ENCODE results near the gene C6orf132.

DNA sequence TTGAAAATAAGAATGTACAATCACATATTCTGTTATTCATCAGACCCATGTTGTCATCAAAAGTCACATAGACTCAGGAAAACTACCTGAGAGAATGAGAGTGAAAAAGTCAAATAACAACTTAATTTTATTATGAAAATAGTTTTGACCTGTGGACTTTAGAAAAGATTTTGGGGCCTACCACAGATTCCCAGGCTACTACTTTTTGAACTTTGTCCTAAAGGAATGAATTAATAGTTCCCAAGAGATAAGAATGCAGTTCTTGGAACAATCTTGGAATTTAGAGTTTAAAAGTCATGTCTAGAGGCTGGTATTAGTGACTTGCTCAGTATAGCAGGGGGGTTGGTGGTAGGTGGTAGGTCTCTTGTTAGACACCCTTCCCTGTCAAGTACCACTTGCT is 88.8 kb downstream of the C6orf132 start:
- TF ChIP-seq, protein P1, sequence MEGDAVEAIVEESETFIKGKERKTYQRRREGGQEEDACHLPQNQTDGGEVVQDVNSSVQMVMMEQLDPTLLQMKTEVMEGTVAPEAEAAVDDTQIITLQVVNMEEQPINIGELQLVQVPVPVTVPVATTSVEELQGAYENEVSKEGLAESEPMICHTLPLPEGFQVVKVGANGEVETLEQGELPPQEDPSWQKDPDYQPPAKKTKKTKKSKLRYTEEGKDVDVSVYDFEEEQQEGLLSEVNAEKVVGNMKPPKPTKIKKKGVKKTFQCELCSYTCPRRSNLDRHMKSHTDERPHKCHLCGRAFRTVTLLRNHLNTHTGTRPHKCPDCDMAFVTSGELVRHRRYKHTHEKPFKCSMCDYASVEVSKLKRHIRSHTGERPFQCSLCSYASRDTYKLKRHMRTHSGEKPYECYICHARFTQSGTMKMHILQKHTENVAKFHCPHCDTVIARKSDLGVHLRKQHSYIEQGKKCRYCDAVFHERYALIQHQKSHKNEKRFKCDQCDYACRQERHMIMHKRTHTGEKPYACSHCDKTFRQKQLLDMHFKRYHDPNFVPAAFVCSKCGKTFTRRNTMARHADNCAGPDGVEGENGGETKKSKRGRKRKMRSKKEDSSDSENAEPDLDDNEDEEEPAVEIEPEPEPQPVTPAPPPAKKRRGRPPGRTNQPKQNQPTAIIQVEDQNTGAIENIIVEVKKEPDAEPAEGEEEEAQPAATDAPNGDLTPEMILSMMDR (IDR thresholded peaks at IDR 0.05; ENCODE audit: low read length): no peak
- TF ChIP-seq EZH2 (IDR thresholded peaks at IDR 0.05; ENCODE audit: borderline replicate concordance, low read length): no peak

Data from OCI-LY1 (cell line).